HUES64 (cell line): ENCODE data around the gene RTL10.
"Not testable (repeated sequence)": the region's sequence is repeated elsewhere in the genome, so short reads cannot be mapped to it uniquely, and the experiment has no call there.

ENCODE experiments used
- H3K27ac ChIP-seq: 2 replicates; pipeline ENCODE4 v1.7.0; 2013; ENCODE audit warnings: low read depth, low read length, inconsistent platforms
- H3K27me3 ChIP-seq: 2 replicates; pipeline ENCODE4 v1.6.1; 2013; ENCODE audit warnings: mild to moderate bottlenecking, low read length; ENCODE audit not compliant: insufficient read depth
- H3K36me3 ChIP-seq: 2 replicates; pipeline ENCODE4 v1.6.1; 2013; ENCODE audit warnings: mild to moderate bottlenecking, low read length; ENCODE audit not compliant: insufficient read depth
- H3K4me1 ChIP-seq: 2 replicates; pipeline ENCODE4 v1.6.1; 2013; ENCODE audit warnings: mild to moderate bottlenecking, low read length, moderate library complexity; ENCODE audit not compliant: insufficient read depth
- H3K4me3 ChIP-seq: 2 replicates; pipeline ENCODE4 v1.5.1; 2013; ENCODE audit warnings: mild to moderate bottlenecking, low read length, moderate library complexity
- H3K9ac ChIP-seq: 2 replicates; pipeline ENCODE4 v1.6.1; 2013; ENCODE audit warnings: mild to moderate bottlenecking, low read depth, low read length
- H3K9me3 ChIP-seq: 2 replicates; pipeline ENCODE4 v1.6.1; 2013; ENCODE audit warnings: low read depth, low read length; ENCODE audit not compliant: insufficient read depth
- WGBS: fragments of 150-250, 120-280 bp; methylation state at CpG from one replicate; pipeline ENCODE4 v1.1.7; 2013; ENCODE audit warnings: missing lambda C conversion rate; 5-methylcytosine and 5-hydroxymethylcytosine counted together

The RTL10 gene

DNA sequence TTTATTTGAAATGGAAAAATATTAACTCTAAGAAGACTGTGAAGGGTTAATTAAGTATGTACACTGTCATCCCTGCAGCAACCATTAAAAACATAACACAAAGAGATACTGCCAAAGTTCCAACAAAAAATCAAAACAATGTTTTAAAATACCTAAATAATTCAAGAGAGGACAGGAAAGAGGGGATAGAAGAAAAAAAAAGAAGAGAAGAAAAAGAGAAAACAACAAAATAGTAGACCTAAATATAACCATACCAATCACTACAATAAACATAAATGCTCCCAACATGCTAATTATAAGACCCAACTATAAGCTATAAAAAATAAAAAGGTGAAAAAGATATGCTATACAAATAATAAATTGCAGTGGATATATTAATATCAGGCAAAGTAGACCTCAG is 20.1 kb downstream of the RTL10 start:
- Histone ChIP-seq H3K9me3 (no peaks in the 10 kb centered on the region), H3K36me3 (no peaks in the 10 kb centered on the region), H3K4me1 (no peaks in the 10 kb centered on the region), H3K27me3 (no peaks in the 10 kb centered on the region), H3K27ac (no peak overlapping the region), H3K9ac (no peak overlapping the region), H3K4me3 (no peak overlapping the region)

DNA sequence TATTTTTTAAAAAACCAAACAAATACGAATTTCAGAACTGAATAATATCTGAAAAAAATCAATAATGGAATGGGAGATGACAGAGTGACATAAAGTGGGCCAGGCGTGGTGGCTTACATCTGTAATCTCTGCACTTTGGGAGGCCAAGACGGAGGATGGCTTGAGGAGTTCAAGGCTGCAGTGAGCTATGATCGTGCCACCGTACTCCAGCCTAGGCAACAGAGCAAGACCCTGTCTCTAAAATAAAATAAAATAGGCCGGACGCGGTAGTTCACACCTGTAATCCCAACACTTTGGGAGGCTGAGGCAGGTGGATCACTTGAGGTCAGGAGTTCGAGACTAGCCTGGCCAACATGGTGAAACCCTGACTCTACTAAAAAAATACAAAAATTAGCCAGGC is 21.3 kb downstream of the RTL10 start:
- not testable (repeated sequence) for H3K4me3 ChIP-seq, H3K27me3 ChIP-seq, H3K9ac ChIP-seq, H3K9me3 ChIP-seq, H3K4me1 ChIP-seq, H3K27ac ChIP-seq, H3K36me3 ChIP-seq
- WGBS, result 85% methylated on average over 9 of the region's 9 CpGs

DNA sequence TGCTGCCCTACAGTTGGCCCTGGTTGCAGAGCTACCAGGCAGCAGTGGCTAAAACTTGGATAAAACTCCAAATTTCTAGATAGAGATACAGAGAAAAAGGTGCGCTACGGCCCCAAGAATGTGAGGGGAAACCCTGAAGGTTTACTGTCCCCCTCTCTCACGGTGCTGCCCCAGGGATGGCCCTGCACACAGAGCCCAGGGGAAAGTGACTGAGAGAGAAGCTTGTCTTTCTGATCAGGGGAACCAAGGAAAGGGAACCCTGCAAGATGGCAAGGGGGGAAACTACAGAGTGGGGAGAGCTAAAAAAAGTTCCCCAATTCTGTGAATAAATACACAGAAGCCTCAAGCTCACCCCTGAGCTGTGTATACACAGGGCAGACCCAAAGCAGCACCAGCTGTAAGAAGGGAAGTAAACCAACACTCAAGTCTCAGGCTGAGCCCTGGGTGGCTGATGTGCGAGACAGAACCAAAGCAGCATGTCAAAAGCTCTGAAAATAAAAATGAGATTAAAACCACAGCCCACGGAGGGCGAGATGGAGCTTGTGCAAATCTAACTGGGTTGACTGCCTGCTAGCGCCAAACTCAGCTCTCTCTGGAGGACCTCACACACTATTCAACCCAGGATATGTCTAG is 22.1 kb downstream of the RTL10 start:
- H3K4me1 ChIP-seq, result no peaks in the 10 kb centered on the region
- H3K9ac ChIP-seq, result no peak overlapping the region
- H3K27ac ChIP-seq, result no peak overlapping the region
- no peaks in the 10 kb centered on the region for H3K9me3 ChIP-seq
- H3K27me3 ChIP-seq, result no peaks in the 10 kb centered on the region
- H3K4me3 ChIP-seq, result no peak overlapping the region
- WGBS, result 91% methylated on average over 7 of the region's 7 CpGs
- H3K36me3 ChIP-seq, result no peaks in the 10 kb centered on the region

DNA sequence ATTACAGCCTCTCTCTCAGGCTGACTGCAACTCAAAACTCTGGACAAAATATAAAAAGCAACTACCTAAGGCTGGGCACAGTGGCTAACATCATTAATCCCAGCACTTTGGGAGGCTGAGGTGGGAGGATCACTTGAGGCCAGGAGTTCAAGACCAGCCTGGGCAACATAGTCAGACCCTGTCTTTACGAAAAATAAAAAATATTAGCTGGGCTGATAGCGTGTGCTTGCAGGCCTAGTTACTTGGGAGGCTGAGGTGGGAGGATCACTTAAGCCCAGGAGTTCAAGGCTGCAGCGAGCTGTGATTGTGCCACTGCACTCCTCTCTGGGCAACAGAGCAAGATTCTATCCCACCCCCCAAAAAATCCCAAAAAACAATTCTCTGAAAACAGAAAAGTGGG is 22.7 kb downstream of the RTL10 start:
- H3K4me3 ChIP-seq, H3K4me1 ChIP-seq, H3K36me3 ChIP-seq, H3K27me3 ChIP-seq, H3K9me3 ChIP-seq, H3K27ac ChIP-seq, H3K9ac ChIP-seq: not testable (repeated sequence)
- WGBS, result 62% methylated on average over 3 of the region's 3 CpGs

DNA sequence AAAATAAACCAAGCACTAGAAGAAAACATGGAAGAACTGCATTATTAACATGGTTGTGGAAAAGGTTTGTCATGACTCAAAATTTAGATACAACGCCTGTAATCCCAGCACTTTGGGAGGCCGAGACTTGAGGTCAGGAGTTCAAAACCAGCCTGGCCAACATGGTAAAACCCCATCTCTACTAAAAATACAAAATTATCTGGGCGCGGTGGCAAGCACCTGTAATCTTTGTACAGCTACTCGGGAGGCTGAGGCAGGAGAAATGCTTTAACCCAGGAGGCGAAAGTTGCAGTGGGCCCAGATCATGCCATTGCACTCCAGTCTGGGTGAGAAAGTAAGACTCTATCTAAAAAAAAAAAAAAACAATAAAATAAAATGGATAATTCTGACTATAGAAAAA is 23.7 kb downstream of the RTL10 start:
- WGBS, result 95% methylated on average over 6 of the region's 6 CpGs
- no peak overlapping the region for H3K9ac ChIP-seq

DNA sequence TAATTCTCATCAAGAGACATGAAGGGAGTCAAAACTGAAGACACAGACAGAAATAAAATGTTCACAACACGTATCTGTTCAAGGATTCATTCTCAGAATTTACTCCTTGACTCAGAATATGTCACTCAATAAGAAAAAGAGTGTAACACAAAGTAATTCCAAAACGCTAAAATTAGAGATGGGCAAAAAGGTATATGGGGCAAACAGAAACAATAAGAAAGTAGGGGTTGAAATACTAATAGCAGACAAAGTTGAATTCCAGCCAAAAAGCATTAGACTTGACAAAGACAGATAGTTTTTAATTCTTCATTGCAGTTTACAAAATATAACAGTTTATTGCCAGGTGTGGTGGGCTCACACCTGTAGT is 26.7 kb downstream of the RTL10 start:
- Histone ChIP-seq H3K9me3 (no peaks in the 10 kb centered on the region), H3K27ac (no peak overlapping the region), H3K4me3 (no peak overlapping the region), H3K9ac (no peak overlapping the region), H3K27me3 (no peaks in the 10 kb centered on the region), H3K4me1 (no peaks in the 10 kb centered on the region), H3K36me3 (no peaks in the 10 kb centered on the region)
- 81% methylated on average over 2 of the region's 2 CpGs for WGBS

More for the DNA sequence above, 23.7 kb downstream of the RTL10 start:
- H3K9me3 ChIP-seq, result no peaks in the 10 kb centered on the region
- no peaks in the 10 kb centered on the region for H3K4me1 ChIP-seq
- H3K4me3 ChIP-seq, result no peak overlapping the region
- no peaks in the 10 kb centered on the region for H3K36me3 ChIP-seq
- no peak overlapping the region for H3K27ac ChIP-seq
- no peaks in the 10 kb centered on the region for H3K27me3 ChIP-seq

DNA sequence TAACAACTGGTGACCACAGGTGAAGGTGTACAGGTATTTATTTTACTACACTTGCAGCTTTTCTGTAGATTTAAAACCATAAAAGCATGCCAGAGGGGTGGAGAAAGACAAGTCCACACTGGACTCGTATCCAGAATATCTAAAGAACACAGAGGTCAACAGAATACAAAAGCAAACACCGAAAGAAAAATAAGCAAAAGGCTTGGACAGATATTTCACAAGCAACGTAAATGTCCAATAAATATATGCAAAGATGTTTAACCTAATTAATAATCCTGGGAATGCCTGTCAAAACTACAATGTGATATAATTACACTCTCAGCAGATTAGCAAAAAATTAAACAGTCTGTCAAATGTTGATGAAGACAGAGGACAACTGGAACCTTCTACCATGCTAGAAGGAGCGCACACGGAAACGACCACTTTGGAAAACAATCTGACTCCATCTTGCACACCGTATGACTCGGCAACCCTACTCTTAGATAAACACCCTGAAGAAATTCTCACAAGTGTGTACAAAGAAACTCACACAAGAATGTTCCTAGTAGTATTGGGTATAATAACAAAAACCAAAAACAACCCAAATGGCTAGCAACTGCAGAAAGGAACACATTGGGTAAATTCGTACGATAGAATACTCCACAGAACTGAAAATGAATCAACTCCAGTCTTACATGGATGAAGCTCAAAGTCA is 27.2 kb downstream of the RTL10 start:
- Histone ChIP-seq H3K4me3 (no peak overlapping the region), H3K9ac (no peak overlapping the region)
- WGBS, result 83% methylated on average over 9 of the region's 10 CpGs

DNA sequence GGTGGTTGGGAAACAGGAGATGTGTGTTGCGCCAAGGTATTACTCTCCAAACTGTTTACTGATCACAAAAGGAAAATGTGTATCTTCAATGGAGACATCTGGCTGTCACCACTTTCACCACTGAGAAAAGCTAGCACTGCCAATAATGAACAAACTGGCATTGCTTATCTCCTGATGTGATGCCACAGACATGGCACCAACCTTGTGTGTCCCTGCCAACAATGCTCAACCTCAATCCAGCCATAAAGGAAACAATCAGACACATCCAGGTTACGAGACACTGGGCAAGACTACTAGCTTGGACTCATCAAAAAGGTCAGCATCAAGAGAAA is 28.1 kb downstream of the RTL10 start:
- Histone ChIP-seq H3K4me3 (no peak overlapping the region), H3K36me3 (no peaks in the 10 kb centered on the region), H3K27ac (no peak overlapping the region), H3K27me3 (no peaks in the 10 kb centered on the region), H3K9ac (no peak overlapping the region), H3K9me3 (no peaks in the 10 kb centered on the region), H3K4me1 (no peaks in the 10 kb centered on the region)
- WGBS, result under 1% methylated on average over 2 of the region's 2 CpGs

More for the DNA sequence above, 27.2 kb downstream of the RTL10 start:
- no peaks in the 10 kb centered on the region for H3K27me3 ChIP-seq
- H3K36me3 ChIP-seq, result no peaks in the 10 kb centered on the region
- H3K9me3 ChIP-seq, result no peaks in the 10 kb centered on the region
- H3K27ac ChIP-seq, result no peak overlapping the region
- no peaks in the 10 kb centered on the region for H3K4me1 ChIP-seq

DNA sequence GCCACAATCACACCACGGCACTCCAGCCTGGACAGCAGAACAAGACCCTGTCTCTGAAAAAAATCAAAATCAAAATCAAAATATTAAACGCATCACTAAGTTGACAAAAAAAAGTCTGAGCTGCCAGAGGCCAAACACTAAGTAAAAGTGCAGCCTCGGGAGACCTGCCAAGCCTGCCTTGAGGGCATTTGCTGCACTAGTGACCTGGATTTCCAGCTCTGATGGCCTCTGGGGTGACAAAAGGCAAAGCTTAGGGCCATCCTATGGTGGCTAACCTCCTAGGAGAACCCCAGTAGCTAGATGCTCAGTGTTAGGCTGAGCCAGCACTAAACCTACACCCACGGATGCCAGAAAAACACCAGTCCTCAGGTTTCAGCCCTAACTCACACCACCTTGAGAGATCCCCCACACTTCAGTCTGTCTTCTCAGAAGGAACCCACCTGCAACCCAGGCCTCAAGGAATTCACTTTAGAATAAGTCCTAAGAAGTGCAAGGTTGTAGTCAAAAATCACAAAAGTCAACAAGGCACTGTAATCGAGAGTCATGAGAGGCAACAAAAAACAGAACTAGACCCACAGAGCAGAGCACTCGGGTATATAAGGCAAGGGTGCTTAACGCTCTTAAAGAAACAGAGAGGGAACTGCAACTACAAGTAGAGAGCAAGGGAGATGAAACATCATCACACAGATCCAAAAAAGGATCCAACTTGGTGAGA is 28.6 kb downstream of the RTL10 start:
- H3K4me1 ChIP-seq, result no peaks in the 10 kb centered on the region
- no peak overlapping the region for H3K4me3 ChIP-seq
- H3K27ac ChIP-seq, result no peak overlapping the region
- 91% methylated on average over 7 of the region's 7 CpGs for WGBS
- H3K9me3 ChIP-seq, result no peaks in the 10 kb centered on the region
- no peaks in the 10 kb centered on the region for H3K36me3 ChIP-seq
- H3K27me3 ChIP-seq, result no peaks in the 10 kb centered on the region
- no peak overlapping the region for H3K9ac ChIP-seq

DNA sequence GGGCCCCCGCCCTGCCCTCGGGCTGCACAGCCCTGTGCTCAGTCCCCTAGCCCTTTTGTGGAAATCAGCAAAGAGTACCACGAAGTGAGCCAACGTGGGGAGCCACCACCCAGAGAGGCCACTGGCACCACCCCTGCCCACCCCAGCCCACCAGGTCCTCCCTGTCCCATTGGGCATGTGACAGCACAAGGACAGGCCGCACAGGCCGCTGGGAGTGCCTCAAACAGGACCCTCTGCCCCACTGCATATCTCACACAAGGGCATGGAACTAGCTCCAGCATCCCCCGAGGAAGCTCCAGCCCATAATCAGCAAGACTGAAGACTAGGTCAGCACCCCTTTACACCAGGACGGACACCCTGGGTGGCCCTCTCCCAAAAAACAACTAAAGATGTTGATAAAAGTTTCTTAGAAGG is 29.7 kb downstream of the RTL10 start:
- Histone ChIP-seq H3K27ac (no peak overlapping the region), H3K4me3 (no peak overlapping the region), H3K9me3 (no peaks in the 10 kb centered on the region), H3K4me1 (no peaks in the 10 kb centered on the region), H3K36me3 (no peaks in the 10 kb centered on the region), H3K9ac (no peak overlapping the region), H3K27me3 (no peaks in the 10 kb centered on the region)
- 93% methylated on average over 8 of the region's 8 CpGs for WGBS

DNA sequence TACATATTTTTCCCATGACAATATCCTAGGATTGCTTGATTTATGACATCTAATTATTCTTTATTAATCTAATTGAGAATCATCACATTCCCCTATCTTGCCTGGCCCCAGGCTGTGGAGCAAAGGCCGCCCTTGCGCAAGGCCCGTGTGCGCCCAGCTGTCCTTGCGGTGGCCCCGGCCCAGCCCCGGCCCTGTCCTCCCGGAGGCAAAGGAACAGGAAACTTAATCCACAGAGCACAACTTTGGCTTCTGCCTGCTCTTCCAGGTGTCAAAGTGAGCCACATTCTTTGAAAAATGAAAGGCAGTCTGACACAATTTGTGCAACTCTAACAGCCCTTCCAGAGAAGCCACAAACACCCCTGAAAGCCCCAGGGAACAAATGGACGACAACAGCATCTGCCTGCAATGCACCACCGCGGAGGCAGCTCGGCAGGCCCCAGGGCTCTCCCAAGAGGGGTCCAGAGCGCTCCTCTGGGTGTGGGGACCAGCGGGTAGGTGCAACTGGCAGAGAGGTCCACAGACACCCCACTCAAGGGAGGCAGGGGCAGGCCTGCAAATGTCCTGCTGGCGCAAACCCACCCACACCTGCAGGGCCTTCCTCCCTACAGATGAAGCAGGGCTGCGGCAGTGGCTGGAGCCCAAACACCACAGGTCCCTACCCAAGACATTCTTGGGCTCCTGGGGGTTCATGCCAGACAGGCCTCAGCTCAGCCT is 30.3 kb downstream of the RTL10 start:
- H3K36me3 ChIP-seq, result no peaks in the 10 kb centered on the region
- H3K9ac ChIP-seq, result no peak overlapping the region
- no peak overlapping the region for H3K27ac ChIP-seq
- 95% methylated on average over 16 of the region's 16 CpGs for WGBS
- no peaks in the 10 kb centered on the region for H3K27me3 ChIP-seq
- no peaks in the 10 kb centered on the region for H3K9me3 ChIP-seq
- no peak overlapping the region for H3K4me3 ChIP-seq
- no peaks in the 10 kb centered on the region for H3K4me1 ChIP-seq
